ENCODE data around the gene TLDC2.

TLDC2 gene

DNA sequence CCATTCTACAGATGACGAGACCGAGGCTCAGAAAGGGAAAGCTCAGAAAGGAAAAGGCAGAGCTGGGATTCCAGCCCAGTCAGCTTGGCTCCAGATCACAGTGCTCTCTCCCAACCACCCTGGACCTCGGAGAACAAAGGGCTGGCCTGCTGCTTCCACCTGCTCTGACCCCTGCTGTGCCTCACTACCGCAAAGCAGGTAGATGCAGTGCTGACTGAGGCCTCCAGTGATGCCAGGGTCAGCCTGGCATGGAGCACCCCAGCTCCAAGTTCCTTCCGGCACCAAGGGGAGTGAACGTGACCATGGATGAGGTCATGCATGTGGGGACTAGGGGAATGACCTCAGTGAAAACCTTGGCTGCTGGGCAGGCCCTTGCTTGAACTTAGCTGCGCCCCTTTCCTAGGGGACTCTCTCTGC lies 20.7 kb upstream of the TLDC2 start:
- Histone ChIP-seq H3K4me3 (ENCODE audit: low read depth, low read length) (no peak overlapping the region), H3K4me1 (no peaks in the 10 kb centered on the region; the same call in 1 of the 2 replicates), H3K9me3 (peaks cover 3% of the 10 kb centered on the region; the same call in 1 of the 2 replicates), H3K36me3 (peaks cover 18% of the 10 kb centered on the region), H3K27me3 (no peaks in the 10 kb centered on the region)
- no peak for TF ChIP-seq CTCF (IDR thresholded peaks at IDR 0.05; ENCODE audit: low read depth, low read length)
- DNase-seq: no peak

DNA sequence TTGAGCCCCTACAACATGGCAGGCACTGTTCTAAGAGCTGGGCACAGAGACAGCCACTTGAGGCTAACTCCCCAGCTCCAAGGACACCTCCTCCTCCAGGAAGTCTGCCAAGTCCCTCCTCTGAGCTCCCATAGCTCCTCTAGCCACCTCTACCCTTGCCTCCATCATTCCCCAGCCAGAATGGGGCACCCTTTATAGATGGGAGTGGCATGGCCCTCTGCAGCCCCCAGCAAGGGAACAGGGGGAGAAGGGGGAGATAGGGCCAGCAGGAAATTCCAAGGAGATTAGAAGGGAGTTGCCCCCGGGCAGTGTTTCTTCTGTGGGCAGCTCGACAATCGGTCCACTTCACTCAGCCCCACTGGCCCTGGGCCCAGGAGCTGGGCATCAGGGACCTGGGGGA lies 19.7 kb upstream of the TLDC2 start:
- no peak for TF ChIP-seq CTCF (IDR thresholded peaks at IDR 0.05; ENCODE audit: low read depth, low read length)
- no peaks in the 10 kb centered on the region; the same call in 1 of the 2 replicates for H3K4me1 ChIP-seq
- H3K27me3 ChIP-seq: no peaks in the 10 kb centered on the region
- H3K36me3 ChIP-seq: peaks cover 20% of the 10 kb centered on the region
- H3K4me3 ChIP-seq (ENCODE audit: low read depth, low read length): no peak overlapping the region
- H3K9me3 ChIP-seq: no peaks in the 10 kb centered on the region
- DNase-seq: no peak

GRCh38 chr20:36856691-36857635 lies 19.0 kb upstream of the TLDC2 start:
- TF ChIP-seq CTCF (IDR thresholded peaks at IDR 0.05; ENCODE audit: low read depth, low read length): no peak
- Histone ChIP-seq H3K4me1 (no peaks in the 10 kb centered on the region; the same call in 1 of the 2 replicates), H3K27me3 (no peaks in the 10 kb centered on the region), H3K36me3 (peaks cover 16% of the 10 kb centered on the region), H3K9me3 (no peaks in the 10 kb centered on the region), H3K4me3 (ENCODE audit: low read depth, low read length) (no peak overlapping the region)
- no peak for DNase-seq

GRCh38 chr20:36859282-36859555 lies 16.7 kb upstream of the TLDC2 start:
- no peaks in the 10 kb centered on the region for H3K27me3 ChIP-seq
- no peaks in the 10 kb centered on the region; the same call in 1 of the 2 replicates for H3K4me1 ChIP-seq
- peaks cover 10% of the 10 kb centered on the region for H3K36me3 ChIP-seq
- no peak overlapping the region for H3K4me3 ChIP-seq (ENCODE audit: low read depth, low read length)
- no peak for TF ChIP-seq CTCF (IDR thresholded peaks at IDR 0.05; ENCODE audit: low read depth, low read length)
- H3K9me3 ChIP-seq: no peaks in the 10 kb centered on the region
- DNase-seq: no peak

DNA sequence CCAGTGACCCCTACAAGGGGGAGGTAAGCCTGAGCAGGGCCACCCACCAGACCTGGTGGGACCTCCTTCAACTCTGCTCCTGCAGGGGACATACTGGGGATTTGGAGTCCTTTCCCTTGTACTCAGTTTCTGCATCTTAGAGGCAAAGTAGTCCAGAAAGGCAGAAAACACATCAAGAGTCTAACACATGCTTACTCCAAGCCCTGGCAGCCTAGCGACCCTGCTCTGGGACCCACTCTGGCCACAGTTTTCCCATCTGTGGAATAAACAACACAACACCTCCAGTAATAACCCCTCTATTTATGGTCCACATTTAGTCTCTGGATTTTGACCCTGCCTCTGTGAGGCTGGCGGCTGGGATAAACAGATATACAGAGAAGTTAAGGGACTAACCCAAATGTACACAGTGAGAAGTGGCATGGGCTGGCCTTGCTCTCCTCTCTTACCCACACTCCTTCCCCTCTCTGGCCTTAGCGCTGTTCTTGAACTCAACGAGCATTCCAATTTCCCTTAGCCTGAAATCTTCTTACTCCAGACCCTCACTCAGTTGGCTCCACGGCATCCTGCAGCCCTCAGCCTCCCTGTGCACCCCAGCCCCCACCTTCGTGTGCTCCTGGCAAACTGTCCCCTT lies 16.1 kb upstream of the TLDC2 start:
- Histone ChIP-seq H3K4me3 (ENCODE audit: low read depth, low read length) (no peak overlapping the region), H3K36me3 (peaks cover 10% of the 10 kb centered on the region), H3K9me3 (no peaks in the 10 kb centered on the region), H3K4me1 (no peaks in the 10 kb centered on the region; the same call in 1 of the 2 replicates), H3K27me3 (no peaks in the 10 kb centered on the region)
- DNase-seq: no peak
- TF ChIP-seq CTCF (IDR thresholded peaks at IDR 0.05; ENCODE audit: low read depth, low read length): no peak

DNA sequence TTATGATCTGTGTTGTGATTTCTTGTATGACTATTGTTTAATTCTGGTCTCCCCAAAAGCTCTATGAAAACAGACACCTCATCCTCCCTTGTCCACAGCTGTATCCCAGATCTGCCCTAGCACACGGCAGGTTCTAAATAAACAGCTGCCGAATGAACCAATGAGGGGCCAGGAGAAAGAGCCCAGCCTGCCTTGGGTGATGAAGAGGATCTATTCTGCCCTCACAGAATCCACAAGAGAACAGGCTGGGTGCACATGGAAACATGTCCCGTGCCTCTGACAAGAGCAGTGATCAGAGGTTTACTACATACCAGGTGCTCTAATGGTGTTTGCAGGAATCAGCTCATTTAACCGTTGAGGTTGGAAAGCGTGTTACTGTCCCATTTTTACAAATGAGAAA lies 15.6 kb upstream of the TLDC2 start:
- no peak overlapping the region for H3K4me3 ChIP-seq (ENCODE audit: low read depth, low read length)
- H3K36me3 ChIP-seq: peaks cover 10% of the 10 kb centered on the region
- no peak for DNase-seq
- H3K27me3 ChIP-seq: no peaks in the 10 kb centered on the region
- no peak for TF ChIP-seq CTCF (IDR thresholded peaks at IDR 0.05; ENCODE audit: low read depth, low read length)
- no peaks in the 10 kb centered on the region; the same call in 1 of the 2 replicates for H3K4me1 ChIP-seq
- no peaks in the 10 kb centered on the region for H3K9me3 ChIP-seq

All from BE2C (cell line).